ENCODE data around the gene F5. TPM values are rescaled to one million over a fixed set of nuclear protein-coding genes. Genes with fewer than 3 reads are reported as not detected.

F5 gene
- total RNA-seq, 2 experiments from 2014 or later = 20.7 to 23.3 TPM

GRCh38 chr1:169530448-169530847 is 55.8 kb downstream of the F5 start:
- TF ChIP-seq CTCF (IDR thresholded peaks at IDR 0.05) = no peak
- CTCF ChIA-PET = interaction anchor here (1.2 kb wide), 1 partner anchor 20 kb away, joined by 3 read pairs; no protein-coding TSS in a partner anchor
- no peak overlapping the region for H3K4me3 Mint-ChIP-seq
- no peaks in the 10 kb centered on the region for H3K9me3 Mint-ChIP-seq
- H3K27me3 Mint-ChIP-seq = no peaks in the 10 kb centered on the region
- peaks cover 9% of the 10 kb centered on the region for H3K4me1 Mint-ChIP-seq (ENCODE audit: low read depth)
- intact Hi-C loops (cut with micrococcal nuclease) = no loop called here
- H3K36me3 Mint-ChIP-seq (ENCODE audit: low read depth) = peaks cover 69% of the 10 kb centered on the region
- ATAC-seq (no peak), DNase-seq (no peak)
- POLR2A ChIA-PET = no interaction called here
- no peak overlapping the region for H3K27ac Mint-ChIP-seq

GRCh38 chr1:169529068-169529642 is 57.1 kb downstream of the F5 start:
- intact Hi-C loops (cut with micrococcal nuclease) = no loop called here
- POLR2A ChIA-PET = no interaction called here
- no peak overlapping the region for H3K27ac Mint-ChIP-seq
- H3K36me3 Mint-ChIP-seq (ENCODE audit: low read depth) = peaks cover 73% of the 10 kb centered on the region
- no peaks in the 10 kb centered on the region for H3K9me3 Mint-ChIP-seq
- no peak overlapping the region for H3K4me3 Mint-ChIP-seq
- peaks cover 9% of the 10 kb centered on the region for H3K4me1 Mint-ChIP-seq (ENCODE audit: low read depth)
- no peak for TF ChIP-seq CTCF (IDR thresholded peaks at IDR 0.05)
- CTCF ChIA-PET = interaction anchor here (1.2 to 1.6 kb wide), 2 partner anchors 23 to 280 kb away, joined by 3 read pairs; no protein-coding TSS in a partner anchor
- H3K27me3 Mint-ChIP-seq = no peaks in the 10 kb centered on the region
- no peak for ATAC-seq
- DNase-seq = no peak

- DNase-seq = no peak
- peaks cover 68% of the 10 kb centered on the region for H3K36me3 Mint-ChIP-seq (ENCODE audit: low read depth)
- no peak overlapping the region for H3K4me3 Mint-ChIP-seq
Measured at GRCh38 chr1:169528215-169529067, 57.8 kb downstream of the F5 start.

GRCh38 chr1:169527451-169528214 is 58.6 kb downstream of the F5 start:
- CTCF ChIA-PET = interaction anchor here (1.6 kb wide), 1 partner anchor 282 kb away, joined by 3 read pairs; no protein-coding TSS in a partner anchor
- Mint-ChIP-seq H3K4me1 (ENCODE audit: low read depth) (peaks cover 9% of the 10 kb centered on the region), H3K4me3 (no peak overlapping the region), H3K9me3 (no peaks in the 10 kb centered on the region), H3K36me3 (ENCODE audit: low read depth) (peaks cover 61% of the 10 kb centered on the region), H3K27ac (no peak overlapping the region), H3K27me3 (no peaks in the 10 kb centered on the region)
- POLR2A ChIA-PET = no interaction called here
- DNase-seq (no peak), ATAC-seq (no peak)
- intact Hi-C loops (cut with micrococcal nuclease) = no loop called here
- no peak for TF ChIP-seq CTCF (IDR thresholded peaks at IDR 0.05)

More at GRCh38 chr1:169528215-169529067, 57.8 kb downstream of the F5 start:
- Mint-ChIP-seq H3K27me3 (no peaks in the 10 kb centered on the region), H3K4me1 (ENCODE audit: low read depth) (peaks cover 9% of the 10 kb centered on the region), H3K27ac (no peak overlapping the region), H3K9me3 (no peaks in the 10 kb centered on the region)
- no peak for ATAC-seq
- no peak for TF ChIP-seq CTCF (IDR thresholded peaks at IDR 0.05)
- CTCF ChIA-PET = interaction anchor here (1.2 to 1.6 kb wide), 2 partner anchors 24 to 281 kb away, joined by 3 read pairs; no protein-coding TSS in a partner anchor
- intact Hi-C loops (cut with micrococcal nuclease) = no loop called here
- POLR2A ChIA-PET = no interaction called here

All from activated CD8-positive, alpha-beta T cell treated with anti-CD3 and anti-CD28 coated beads for 36 hours (primary cell).